NCI-H345 treated with DMSO at 0.1 percent for 48 hours (cell line): ENCODE results near the gene CHEK1.
A peak's percentile ranks its signal among the peaks of the same experiment; 100 is the strongest.
"Not testable (repeated sequence)": the region's sequence is repeated elsewhere in the genome, so short reads cannot be mapped to it uniquely, and the experiment has no call there.

ENCODE experiments used
- DNase-seq: peaks from one replicate; lab custom pipeline; 2025; ENCODE audit not compliant: unreplicated experiment; lab: John Stamatoyannopoulos, UW

CHEK1 gene

DNA sequence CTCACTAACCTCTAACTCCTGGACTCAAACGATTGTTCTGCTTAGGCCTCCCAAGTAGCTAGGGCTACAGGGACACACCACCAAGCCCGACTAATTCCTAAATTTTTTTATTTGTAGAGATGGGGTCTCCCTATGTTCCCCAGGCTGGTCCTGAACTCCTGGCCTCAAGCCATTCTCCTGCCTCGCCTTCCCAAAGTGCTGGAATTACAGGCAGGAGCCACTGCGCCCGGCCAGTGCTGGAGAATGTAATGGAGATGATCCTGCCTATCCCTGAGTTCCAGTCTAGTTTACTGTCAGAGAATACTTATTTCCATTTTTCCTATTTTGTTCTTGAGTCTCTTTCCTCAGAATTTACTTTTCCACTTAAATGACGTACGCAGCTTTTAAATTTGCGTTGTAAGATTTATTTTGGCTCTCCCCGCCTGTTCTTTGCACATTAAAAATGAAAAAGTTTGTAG, at the start of gene CHEK1:
Gene CHEK1, plus strand, starts transcription at position 408 of the 458 bp plus-strand sequence. CDS start 1,606 bp downstream, outside the sequence.
- DNase-seq: no peak

DNA sequence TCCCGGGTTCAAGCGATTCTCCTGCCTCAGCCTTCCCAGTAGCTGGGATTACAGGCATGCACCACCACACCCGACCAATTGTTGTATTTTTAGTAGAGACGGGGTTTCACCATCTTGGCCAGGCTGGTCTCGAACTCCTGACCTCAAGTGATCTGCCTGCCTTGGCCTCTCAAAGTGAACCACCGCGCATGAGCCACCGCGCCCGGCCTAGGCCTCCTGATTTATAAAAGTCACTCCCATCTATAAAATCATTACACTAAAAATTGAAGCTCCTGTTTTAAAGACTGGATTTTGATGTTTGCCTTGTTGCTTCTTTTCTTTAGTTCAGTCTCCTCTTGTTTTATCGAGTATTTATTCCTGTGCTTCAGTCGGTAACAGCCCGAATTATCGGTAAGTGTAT, 47.8 kb upstream of the CHEK1 start:
- DNase-seq: not testable (repeated sequence)

DNA sequence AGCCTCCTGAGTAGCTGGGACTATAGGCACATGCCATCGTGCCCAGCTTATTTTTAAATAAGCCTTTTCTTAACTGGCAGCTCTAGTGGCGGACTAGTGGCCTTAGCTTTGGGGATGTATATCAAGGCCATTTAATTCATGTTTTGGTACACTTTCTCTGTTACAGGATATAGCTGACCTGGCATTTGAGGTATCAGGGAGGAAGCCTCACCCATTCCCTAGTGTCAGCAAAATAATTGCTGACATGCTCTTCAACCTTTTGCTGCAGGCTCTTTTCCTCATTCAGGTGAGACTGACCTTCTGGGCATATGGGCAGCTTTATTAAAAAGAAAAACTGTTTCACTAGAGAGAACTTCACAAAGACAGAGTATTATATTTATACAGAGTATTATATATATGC, 46.2 kb upstream of the CHEK1 start:
- no peak for DNase-seq

DNA sequence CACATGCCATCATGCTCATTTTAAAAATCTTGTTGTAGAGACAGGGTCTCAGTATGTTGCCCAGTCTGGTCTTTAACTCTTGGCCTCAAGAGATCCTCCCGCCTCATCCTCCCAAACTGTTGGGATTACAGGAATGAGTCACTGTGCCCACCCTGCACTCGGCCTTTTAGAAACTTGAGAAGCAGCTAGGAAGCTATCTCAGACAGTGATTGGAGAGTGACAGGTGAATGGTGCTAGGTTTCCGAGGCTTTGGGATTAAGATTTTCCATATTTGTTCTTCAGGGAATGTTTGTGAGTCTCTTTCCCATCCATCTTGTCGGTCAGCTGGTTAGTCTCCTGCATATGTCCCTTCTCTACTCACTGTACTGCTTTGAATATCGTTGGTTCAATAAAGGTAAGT, 45.2 kb upstream of the CHEK1 start:
- DNase-seq: no peak

DNA sequence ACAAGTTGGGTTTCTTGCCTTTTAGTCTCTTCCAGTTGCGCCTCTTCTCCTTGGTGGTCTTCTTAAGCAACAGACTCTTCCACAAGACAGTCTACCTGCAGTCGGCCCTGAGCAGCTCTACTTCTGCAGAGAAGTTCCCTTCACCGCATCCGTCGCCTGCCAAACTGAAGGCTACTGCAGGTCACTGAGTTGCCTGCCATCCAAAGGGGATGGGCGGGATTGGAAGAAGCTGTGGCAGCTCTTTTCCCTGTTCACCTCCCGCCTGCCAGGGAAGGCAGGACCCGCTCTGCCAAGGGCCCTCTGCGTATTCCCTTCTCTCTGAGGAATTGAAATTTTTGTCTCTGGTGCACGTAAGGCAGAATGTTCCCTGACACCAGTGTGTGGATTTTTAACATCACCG, 41.5 kb upstream of the CHEK1 start:
- DNase-seq: no peak

DNA sequence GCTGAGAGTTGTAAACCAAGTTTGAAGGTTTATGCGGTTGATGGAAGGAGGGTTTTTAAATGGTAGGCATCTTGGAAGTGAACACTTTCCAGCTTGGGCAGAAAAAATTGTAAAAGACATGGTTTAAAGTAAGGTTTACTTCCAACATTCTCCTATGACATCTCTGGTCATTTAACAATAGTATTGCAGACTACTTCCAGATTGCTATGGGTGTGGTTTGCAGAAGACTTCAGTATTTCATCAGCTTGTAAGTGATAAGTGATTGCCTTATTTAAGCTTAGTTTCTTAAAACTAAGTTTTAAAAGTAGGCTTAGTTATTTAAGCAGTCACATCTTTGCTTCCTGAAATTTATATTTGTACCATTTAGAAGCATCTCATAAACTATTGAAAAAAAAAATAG, 39.5 kb upstream of the CHEK1 start:
- DNase-seq: no peak

DNA sequence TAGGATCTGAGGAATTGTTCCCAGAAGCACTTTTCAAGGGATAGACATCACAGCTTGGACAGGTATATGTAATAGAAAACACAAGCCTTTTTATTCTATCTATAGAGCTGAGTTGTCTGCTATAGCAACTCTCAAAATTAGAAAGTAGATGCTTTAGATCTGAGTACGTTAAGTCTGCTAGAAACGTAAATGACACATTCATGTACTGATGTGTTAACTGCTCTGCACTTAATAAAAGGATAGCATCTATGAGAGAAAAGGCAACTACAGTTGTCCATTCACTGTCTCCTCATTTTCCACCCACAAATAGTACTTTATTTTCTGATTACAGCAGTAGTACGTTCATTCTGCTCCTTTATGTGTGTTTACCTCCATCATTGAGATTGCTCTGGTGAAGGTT, 38.3 kb upstream of the CHEK1 start:
- no peak for DNase-seq

DNA sequence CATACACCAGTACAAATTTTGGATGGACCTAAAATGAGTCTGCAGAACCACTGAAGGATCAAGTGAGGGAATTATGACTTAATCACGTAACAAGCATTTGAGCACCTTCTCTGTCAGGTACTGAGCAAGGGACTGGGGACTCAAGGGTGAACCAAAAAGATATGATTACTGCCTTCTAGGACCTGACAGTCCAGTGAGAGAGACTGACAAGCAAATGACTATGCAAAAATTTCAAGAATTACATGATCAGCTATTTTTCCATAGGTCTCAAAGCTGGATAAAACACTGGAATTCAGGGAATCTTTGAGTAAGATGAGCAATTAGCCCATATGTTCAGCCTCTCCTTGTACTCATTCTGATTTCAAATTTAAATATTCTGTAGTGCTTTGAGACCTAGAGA, 37.5 kb upstream of the CHEK1 start:
- no peak for DNase-seq

DNA sequence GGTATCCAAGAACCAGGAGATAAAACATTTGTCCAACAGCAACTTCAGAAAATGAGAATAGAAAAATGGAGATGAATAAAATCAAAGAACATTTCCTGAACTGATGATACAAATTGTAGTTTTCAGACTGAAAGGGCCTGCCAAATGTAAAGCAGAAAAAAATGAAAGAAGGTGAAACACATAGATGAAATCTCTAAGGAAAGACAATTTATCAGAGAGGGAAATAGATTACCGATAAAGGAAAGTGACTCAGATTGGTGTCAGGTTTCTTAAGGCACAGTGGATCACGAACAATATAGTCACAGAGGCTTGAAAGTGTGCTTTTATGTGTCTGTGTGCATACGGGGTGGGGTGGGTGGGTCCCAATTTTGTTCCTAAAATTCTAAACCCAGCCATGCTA, 36.5 kb upstream of the CHEK1 start:
- no peak for DNase-seq

DNA sequence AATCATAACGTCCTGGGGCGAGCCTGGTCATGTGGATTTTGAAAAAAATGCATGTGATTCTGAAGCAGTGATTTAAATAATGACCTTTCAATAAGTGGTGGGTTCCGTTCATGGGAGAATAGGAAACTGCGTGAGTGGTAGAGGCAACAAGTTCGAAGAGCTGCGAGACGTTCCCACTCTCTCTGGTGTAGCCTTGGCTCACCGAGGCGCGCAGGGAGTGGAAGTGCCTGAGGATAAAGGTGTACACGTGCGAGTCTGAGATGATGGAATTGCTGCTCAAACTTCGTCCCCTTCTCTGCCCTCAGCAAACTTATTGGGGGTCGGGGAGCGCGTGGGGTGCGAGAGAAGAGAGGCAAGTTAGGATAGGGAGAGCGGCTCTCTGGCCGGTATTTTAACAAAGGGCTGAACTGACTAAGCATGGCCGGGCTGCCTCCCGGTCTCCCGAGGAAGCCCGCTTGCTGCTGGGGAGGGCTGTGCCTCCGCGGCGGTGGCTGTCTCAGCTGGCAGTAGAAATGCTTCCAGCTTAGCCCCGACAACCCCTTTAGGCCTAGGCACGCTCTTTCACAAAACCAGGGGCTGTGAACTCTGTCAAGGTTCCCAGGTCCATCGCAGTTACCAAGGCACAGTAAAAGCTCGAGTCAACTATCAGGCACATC, 33.2 kb upstream of the CHEK1 start:
- DNase-seq: no peak

DNA sequence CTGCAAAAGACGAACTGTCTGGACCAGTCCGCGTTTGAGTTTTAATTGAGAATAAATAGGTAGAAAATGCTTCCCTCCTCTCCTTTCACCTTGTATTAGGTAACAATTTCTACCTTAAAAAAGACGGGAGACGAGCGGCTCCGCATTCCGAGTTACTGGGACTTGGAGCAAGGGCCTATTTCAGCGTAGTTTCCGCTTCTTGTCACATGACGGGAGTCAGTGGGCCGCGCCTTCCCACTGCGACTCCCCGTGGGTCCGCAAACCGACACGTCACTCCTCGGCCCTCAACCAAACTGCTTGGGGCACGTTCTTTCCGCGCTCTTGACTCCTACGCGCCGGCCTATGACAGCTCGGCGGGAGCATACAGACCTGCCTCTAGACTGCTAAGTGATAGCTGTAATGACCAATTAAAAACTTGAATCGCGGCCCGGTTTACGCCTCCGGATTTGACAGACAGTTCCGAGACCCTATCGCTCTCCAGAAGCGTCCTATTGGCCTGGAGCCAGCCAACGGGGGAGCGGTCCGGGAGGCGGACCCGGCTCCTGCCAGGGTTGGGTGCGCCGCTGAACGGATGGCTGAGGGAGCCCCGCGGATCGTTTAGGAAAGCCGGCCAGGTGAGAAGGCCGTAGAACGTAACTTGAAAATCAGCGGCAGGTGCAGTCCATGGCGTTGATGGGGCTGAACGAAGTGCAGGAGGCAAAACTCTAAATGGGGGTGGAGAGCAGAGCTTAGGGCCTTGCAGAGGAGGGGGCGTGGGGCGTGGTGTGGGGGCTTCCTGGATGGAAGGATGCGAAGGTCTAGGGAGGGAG, 32.5 kb upstream of the CHEK1 start, which contains the start of gene STT3A:
Gene STT3A, plus strand, starts transcription at position 548 of the 809 bp plus-strand sequence. CDS start 3,064 bp downstream, outside the sequence.
- peak; percentile 97 for DNase-seq

DNA sequence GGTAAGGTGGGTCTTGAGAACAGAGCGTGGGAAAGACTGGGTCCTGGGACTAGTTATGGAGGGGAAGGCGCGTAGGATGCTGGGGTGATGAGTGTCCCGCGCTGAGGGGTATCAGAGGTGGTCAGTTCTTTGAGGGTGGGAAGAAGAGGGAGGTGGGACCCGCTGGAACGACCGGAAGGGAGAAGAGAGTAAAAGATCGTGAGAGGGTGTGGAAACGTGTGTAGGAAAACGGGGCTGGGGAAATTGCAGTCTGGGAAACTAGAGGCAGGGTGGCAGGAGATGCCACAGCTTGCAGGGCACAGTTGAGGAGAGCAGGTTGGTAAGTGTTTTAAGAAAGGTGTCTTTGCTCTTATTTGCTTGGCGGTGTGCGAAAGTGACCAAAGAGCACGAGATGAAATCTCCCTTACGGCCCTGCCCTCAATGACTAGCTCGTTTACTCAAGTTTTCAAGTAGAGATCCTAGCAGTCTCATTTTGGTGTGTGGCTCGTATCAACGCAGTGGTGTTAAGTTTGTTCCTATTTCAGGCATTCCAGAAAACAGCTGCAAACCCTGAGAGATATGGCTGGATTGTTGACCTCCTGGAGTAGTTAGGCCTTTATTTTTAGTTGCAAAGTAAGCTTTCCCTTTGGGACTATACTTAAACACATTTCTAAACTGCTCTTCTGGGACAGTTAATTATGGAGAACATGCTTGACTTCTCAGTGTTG, 31.7 kb upstream of the CHEK1 start:
- DNase-seq: no peak

DNA sequence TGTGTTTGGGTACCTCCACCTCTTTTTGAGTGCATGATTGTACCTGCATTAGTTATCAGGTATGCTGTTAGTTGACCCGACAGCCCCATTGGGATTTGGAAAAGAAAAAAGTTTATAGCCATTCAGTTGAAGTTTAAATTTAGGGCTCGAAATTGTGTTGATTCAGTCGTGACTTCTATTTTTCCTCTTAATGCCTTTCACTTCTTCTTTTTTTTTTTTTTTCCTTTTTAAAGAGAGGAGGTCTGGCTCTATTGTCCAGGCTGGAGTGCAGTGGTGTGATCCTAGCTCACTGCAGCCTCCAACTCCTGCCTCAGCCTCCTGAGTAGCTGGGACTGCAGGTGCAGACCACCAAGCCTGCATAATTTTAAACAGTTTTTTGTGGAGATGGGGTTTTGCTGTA, 30.0 kb upstream of the CHEK1 start:
- DNase-seq: no peak

DNA sequence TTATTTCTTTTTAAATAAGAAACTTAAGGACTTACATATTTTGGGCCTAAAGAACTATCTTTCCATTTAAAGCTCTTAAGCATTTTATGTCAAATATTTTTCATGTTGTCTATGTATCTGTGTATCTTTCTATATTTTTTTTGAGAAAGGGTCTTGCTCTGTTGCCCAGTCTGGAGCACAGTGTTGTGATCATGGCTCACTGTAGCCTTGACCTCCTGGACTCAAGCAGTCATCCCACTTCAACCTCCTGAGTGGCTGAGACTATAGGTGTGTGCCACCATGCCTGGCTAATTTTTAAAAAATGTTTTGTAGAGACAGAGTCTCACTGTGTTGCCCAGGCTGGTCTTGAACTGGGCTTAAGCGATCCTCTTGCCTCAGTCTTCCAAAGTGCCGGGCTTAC, 24.3 kb upstream of the CHEK1 start:
- no peak for DNase-seq

DNA sequence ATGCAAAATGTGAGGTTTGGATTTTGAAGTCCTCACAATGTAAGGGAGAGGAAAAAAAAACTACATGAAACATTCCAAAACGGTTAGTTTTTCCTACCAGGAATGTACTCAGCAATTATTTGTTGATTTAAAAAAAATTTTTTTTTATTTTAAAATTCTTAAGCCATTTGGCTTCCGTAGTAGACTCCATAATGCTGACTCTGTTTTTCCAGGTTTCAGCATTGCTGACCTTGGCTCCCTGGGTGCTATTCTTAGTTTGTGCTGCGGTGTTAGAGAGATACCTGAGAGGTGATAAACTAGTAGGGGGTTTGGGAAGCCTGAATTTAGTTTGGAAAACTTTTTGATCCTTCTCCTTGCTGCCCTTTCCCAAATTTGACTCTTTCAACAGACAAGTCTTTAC, 21.8 kb upstream of the CHEK1 start:
- no peak for DNase-seq

DNA sequence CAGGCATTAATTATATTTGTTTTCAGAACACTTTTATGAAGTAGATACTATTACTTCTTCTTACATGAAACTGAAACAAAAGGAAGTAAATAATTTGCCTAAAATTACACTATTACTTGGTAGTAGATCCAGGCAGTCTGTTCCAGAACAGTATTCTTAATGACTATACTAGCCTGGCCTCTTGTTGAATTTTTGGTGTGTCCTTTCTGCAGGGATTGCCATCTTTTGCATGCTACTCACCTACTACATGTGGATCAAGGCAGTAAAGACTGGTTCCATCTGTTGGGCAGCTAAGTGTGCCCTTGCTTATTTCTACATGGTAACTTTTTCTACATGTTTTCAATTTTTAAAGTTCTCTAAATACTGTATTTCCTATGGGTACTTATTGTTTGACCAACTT, 19.5 kb upstream of the CHEK1 start:
- DNase-seq: no peak

DNA sequence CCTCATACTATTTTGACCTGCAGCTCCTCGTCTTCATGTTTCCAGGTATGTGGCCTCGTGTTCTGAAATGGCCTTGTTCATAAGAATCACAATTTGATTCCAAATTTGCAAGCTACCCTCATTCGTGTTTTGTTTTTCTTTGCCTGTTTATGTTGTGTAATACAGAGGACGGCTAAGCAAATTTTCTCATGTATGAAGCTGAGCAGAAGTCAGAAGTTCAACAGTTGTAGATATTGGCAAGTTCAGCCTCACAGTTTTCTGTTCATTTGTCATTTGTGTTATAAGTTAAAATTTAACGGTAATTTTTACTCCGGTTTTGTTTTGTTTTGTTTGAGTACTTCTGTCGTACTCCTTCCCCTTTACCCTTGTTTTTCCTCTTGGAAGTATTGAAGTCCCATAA, 15.4 kb upstream of the CHEK1 start:
- no peak for DNase-seq

DNA sequence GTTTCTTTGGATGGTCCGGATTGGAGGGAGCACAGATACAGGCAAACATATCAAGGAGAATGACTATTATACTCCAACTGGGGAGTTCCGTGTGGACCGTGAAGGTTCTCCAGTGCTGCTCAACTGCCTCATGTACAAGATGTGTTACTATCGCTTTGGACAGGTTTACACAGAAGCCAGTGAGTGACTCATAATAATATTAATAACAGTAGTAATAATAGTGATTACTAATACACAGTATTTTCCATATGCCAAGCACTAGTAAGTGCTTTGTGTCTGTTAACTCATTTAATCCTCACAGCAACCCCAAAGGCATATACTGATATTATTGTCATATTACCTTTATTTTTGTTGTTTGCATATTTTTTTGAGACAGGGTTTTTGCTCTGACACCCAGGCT, 6.6 kb upstream of the CHEK1 start:
- no peak for DNase-seq

DNA sequence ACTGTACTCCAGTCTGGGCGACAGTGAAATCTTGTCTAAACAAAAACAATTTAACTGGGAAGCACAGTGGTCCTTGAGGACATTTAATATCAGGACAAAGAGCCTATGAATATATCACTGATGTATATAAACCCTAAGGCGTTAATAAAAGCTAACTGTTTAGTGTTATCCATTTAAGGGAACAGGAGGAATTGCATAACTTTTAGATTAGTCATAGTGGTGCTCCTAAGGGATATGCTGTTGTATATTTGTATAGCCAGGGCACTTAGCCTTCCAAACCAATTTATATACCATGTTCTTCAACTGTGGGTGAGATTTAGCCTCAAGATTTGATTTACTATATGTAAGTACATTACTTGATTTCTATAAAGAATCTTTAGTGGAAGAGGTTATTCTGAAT, 3.0 kb upstream of the CHEK1 start:
- no peak for DNase-seq

DNA sequence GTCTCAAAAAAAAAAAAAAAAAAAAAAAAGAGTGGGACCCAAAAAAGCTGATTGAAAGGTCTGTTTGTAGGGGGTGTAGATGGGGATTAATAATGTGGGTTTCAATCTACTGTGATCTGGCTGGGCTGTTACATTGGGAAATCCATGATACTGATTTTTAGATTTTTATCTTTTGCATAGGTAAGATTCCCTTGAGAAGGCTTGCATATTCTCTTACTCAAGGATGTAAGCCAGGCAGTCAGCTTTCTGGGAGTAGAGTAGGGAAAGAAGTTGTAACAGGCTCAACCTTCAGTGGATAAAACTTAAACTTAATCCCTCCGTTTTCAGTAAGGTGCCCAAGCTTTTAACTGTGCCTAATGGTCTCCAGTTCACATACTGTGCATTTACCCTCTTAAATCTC, 1.9 kb upstream of the CHEK1 start:
- no peak for DNase-seq

DNA sequence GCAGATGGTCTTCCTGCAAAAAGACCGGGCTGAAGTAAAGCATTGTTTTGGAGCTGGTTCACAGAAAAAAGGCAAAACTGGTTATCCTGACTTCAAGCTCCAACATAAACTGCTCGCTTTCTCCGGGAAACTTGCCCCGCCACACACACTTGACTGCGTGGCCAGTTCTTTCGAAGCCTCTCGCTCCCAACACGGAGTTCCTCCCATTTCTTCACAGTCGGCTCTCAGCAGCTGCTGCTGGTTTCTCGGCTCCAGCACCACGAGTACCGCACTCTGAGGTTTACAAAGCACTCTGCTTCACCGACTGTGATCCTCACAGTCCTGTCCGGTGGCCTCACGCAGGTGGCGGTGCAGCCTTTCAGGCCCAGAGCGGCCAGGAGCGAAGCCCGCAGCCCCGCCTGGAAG, 264 bp downstream of the CHEK1 start:
- DNase-seq: peak; percentile 73
